HCT116 (cell line): ENCODE measurements around the gene BCAR1. TPM values are rescaled to one million over a fixed set of nuclear protein-coding genes. Genes with fewer than 3 reads are reported as not detected.

Experiments used
- ATAC-seq: fragments of 200-7000 bp; cut with Tn5 transposase; 2 replicates; pipeline ENCODE4 v1.9.1; 2020; ENCODE audit warnings: mild to moderate bottlenecking, moderate library complexity
- BruUV-seq: library from RNA; stranded (reverse); fragments of 400-500 nt; replicated peaks from 2 replicates; lab custom pipeline; 2021; lab: Mats Ljungman, UMichigan
- CTCF ChIA-PET: fragments of 300-600 bp; sonication (Branson Sonifier 250); formaldehyde crosslinking; loops from one replicate; lab custom pipeline; 2021; ENCODE audit warnings: antibody characterized with exemption; lab: Charles Lee
- POLR2A ChIA-PET: fragments of 300-600, 350-600 bp; sonication (Branson Sonifier 250); formaldehyde crosslinking; loops from one replicate; lab custom pipeline; 2021; ENCODE audit warnings: antibody characterized with exemption; lab: Charles Lee
- RAD21 ChIA-PET, 2 experiments: fragments of 300-600 bp; sonication (Branson Sonifier 250); formaldehyde crosslinking; loops; one replicate each; lab custom pipeline; 2023; ENCODE audit warnings: low total read pairs in 2 of 2; ENCODE audit not compliant: uncharacterized antibody in 2 of 2, unreplicated experiment in 2 of 2, low non-redundant PET in 1 of 2; lab: Charles Lee
- DNase-seq: peaks from one replicate; pipeline ENCODE4 v3.0.0-alpha.2; 2010; ENCODE audit warnings: low read depth, low spot score
- H2AFZ ChIP-seq: fragments of 200-600 bp; shearing (Covaris generic), sonication (generic); 2 replicates; pipeline ENCODE4 v1.6.1; 2017; ENCODE audit warnings: low read depth, mixed run types, mixed read lengths, antibody characterized with exemption, low read length; ENCODE audit not compliant: poor library complexity, severe bottlenecking
- H3K27ac ChIP-seq: 2 replicates; pipeline ENCODE4 v1.5.1; 2012; ENCODE audit warnings: low read depth, low read length
- H3K27me3 ChIP-seq: fragments of 200-600 bp; sonication (generic); 2 replicates; pipeline ENCODE4 v1.6.1; 2016; ENCODE audit warnings: mixed run types, low read length, mixed read lengths; ENCODE audit not compliant: insufficient read depth
- H3K36me3 ChIP-seq, 2 experiments: fragments of 200-500 bp in 1 of 2; fragments of 200-600 bp in 1 of 2; sonication (Bioruptor generic) in 1 of 2; sonication (generic) in 1 of 2; 2 replicates each; pipeline versions ENCODE4 v1.5.1 to v1.6.1; 2014 to 2016; ENCODE audit warnings: low read length in 2 of 2, inconsistent platforms in 1 of 2, mixed read lengths in 1 of 2, mixed run types in 1 of 2; ENCODE audit not compliant: insufficient read depth in 2 of 2, control insufficient read depth in 1 of 2
- H3K4me1 ChIP-seq, 2 experiments: fragments of 200-600 bp in 1 of 2; sonication (generic) in 1 of 2; 2 replicates each; pipeline versions ENCODE4 v1.5.1 to v1.6.1; 2012 to 2017; ENCODE audit warnings: low read length in 2 of 2, inconsistent platforms in 1 of 2, mild to moderate bottlenecking in 1 of 2, mixed read lengths in 1 of 2, mixed run types in 1 of 2, moderate library complexity in 1 of 2; ENCODE audit not compliant: insufficient read depth in 2 of 2, control insufficient read depth in 1 of 2
- H3K4me2 ChIP-seq: fragments of 200-600 bp; sonication (generic); 2 replicates; pipeline ENCODE4 v1.6.1; 2017; ENCODE audit warnings: mixed run types, low read length, mixed read lengths
- H3K4me3 ChIP-seq, 2 experiments: fragments of 200-600 bp in 1 of 2; sonication (generic) in 1 of 2; replicated peaks in 1 of 2; 2 replicates each; pipeline ENCODE4 v1.5.1; 2011 to 2016; ENCODE audit warnings: low read length in 2 of 2, control low read depth in 1 of 2, low read depth in 1 of 2, mild to moderate bottlenecking in 1 of 2, mixed read lengths in 1 of 2, mixed run types in 1 of 2
- H3K79me2 ChIP-seq: fragments of 200-600 bp; sonication (generic); 2 replicates; pipeline ENCODE4 v1.6.1; 2017; ENCODE audit warnings: mild to moderate bottlenecking, mixed run types, low read length, moderate library complexity, mixed read lengths; ENCODE audit not compliant: insufficient read depth
- H3K9ac ChIP-seq: fragments of 200-600 bp; sonication (generic); 2 replicates; pipeline ENCODE4 v1.6.1; 2016; ENCODE audit warnings: low read length, mixed read lengths
- H3K9me2 ChIP-seq: fragments of 200-600 bp; sonication (generic), shearing (Covaris generic); 2 replicates; pipeline ENCODE4 v1.6.1; 2017; ENCODE audit warnings: mixed run types, mild to moderate bottlenecking, moderate library complexity; ENCODE audit not compliant: insufficient read depth
- H3K9me3 ChIP-seq, 2 experiments: fragments of 200-500 bp in 1 of 2; fragments of 200-600 bp in 1 of 2; sonication (Bioruptor generic) in 1 of 2; sonication (generic) in 1 of 2; 2 replicates each; pipeline ENCODE4 v1.6.1; 2014 to 2017; ENCODE audit warnings: low read length in 2 of 2, mixed read lengths in 2 of 2, inconsistent platforms in 1 of 2, low read depth in 1 of 2, mild to moderate bottlenecking in 1 of 2, mixed run types in 1 of 2, moderate library complexity in 1 of 2; ENCODE audit not compliant: control insufficient read depth in 1 of 2, insufficient read depth in 1 of 2
- H4K20me1 ChIP-seq: fragments of 200-600 bp; sonication (generic), shearing (Covaris generic); 2 replicates; pipeline ENCODE4 v1.6.1; 2017; ENCODE audit warnings: mixed run types, mild to moderate bottlenecking, moderate library complexity; ENCODE audit not compliant: insufficient read depth
- CTCF ChIP-seq, 3 experiments: fragments of 200-600 bp in 1 of 3; sonication (generic) in 1 of 3; IDR thresholded peaks in 2 of 3; conservative IDR thresholded peaks in 1 of 3; 2 replicates each; pipeline ENCODE4 v1.5.1; 2012 to 2017; ENCODE audit warnings: low read depth in 2 of 3, low read length in 2 of 3, antibody characterized with exemption in 1 of 3, borderline replicate concordance in 1 of 3, control low read depth in 1 of 3, mild to moderate bottlenecking in 1 of 3, mixed read lengths in 1 of 3, mixed run types in 1 of 3, moderate library complexity in 1 of 3; ENCODE audit not compliant: insufficient read depth in 1 of 3
- ELF1 ChIP-seq: IDR thresholded peaks from 2 replicates; pipeline ENCODE4 v1.6.1; 2012; ENCODE audit warnings: low read depth, borderline replicate concordance
- FOSL1 ChIP-seq: IDR thresholded peaks from 2 replicates; pipeline ENCODE4 v1.6.1; 2012; ENCODE audit warnings: low read depth
- JUND ChIP-seq: IDR thresholded peaks from 2 replicates; pipeline ENCODE4 v1.6.1; 2012
- YY1 ChIP-seq: IDR thresholded peaks from 2 replicates; pipeline ENCODE4 v1.6.1; 2011; ENCODE audit warnings: low read length, low read depth, moderate library complexity, mild to moderate bottlenecking; ENCODE audit not compliant: insufficient replicate concordance; ENCODE audit errors: extremely low read depth
- ZBTB33 ChIP-seq: IDR thresholded peaks from 2 replicates; pipeline ENCODE4 v1.6.1; 2011; ENCODE audit warnings: mild to moderate bottlenecking, low read length, moderate library complexity; ENCODE audit not compliant: insufficient replicate concordance; ENCODE audit errors: extremely low read depth
- intact Hi-C: fragments of 100-400 bp; cut with micrococcal nuclease; formaldehyde crosslinking; loops from 2 replicates; pipeline ENCODE4 v1.10.0; 2022
- total RNA-seq: library from RNA; stranded (reverse); gene quantifications from one replicate; pipeline ENCODE4 v1.2.1, GENCODE V29; 2021; ENCODE audit not compliant: unreplicated experiment

Gene BCAR1
- total RNA-seq, 1 experiment from 2014 or later: 49.6 TPM

DNA sequence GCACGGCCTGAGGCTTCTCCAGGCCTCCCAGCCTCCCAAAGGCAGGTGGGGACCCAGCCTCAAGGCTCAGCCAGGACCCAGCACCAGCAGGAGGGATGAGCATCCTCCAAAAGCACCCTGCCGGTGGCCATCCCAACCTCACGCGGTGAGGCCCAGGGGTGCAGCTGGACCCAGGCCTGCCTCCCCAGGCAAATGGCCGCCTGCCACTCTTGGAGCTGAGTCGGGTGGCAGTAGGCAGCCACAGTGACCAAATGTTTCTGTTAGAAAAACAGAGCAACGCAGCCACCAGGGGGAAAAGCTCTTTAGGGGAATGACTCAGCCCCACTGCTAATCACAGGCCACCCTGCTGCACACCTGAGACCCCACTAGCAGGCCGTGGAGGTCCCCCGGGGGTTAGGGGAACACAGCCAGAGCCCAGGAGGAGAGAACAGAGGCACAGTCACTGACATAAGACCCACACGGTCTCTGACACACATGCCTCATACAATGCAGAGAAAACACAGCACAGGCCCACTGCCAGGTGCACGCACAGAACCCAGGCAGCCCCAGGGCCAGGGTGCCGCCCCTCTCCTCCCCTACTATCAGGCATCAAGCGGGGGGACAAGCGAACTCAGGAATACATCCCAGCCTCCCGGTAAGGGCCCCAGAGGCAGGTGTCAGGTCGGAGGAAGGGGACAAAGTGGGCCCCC is 12.4 kb downstream of the BCAR1 start:
- H3K4me3 ChIP-seq: no peak overlapping the region
- H3K9me3 ChIP-seq: no peaks in the 10 kb centered on the region
- H3K27me3 ChIP-seq: no peaks in the 10 kb centered on the region
- intact Hi-C loops: no loop called here
- RAD21 ChIA-PET: interaction anchor here in 1 of 2 experiments (0.7 kb wide), 1 partner anchor 279 kb away, joined by 3 read pairs; no protein-coding TSS in a partner anchor
- H3K9ac ChIP-seq: no peak overlapping the region; the same call in 1 of the 2 replicates
- no TSS peak for BruUV-seq
- CTCF ChIA-PET: no interaction called here
- H3K4me1 ChIP-seq: peaks cover 28 to 38% of the 10 kb centered on the region in 2 experiments
- peak overlapping the region; percentile 32; the same call in 1 of the 2 replicates for H3K4me2 ChIP-seq
- POLR2A ChIA-PET: no interaction called here
- H3K9me2 ChIP-seq: no peaks in the 10 kb centered on the region
- TF ChIP-seq JUND (no peak), FOSL1 (no peak), CTCF (IDR thresholded peaks at IDR 0.05 in 2 of 3, conservative IDR thresholded peaks at IDR 0.05 in 1 of 3; ENCODE audit: borderline replicate concordance in 1 of 3, insufficient read depth in 1 of 3, low read depth in 2 of 3, low read length in 2 of 3) (peak in 1 of 3 experiments; percentile 22; a peak in 1 of 6 replicates), ZBTB33 (no peak), YY1 (no peak), ELF1 (no peak)
- DNase-seq (no peak), ATAC-seq (peak; percentile 24; the same call in 1 of the 2 replicates)
- no peak overlapping the region for H2AFZ ChIP-seq
- H3K79me2 ChIP-seq: peaks cover 53% of the 10 kb centered on the region
- no peaks in the 10 kb centered on the region for H4K20me1 ChIP-seq
- peak overlapping the region; percentile 51; the same call in 1 of the 2 replicates for H3K27ac ChIP-seq
- peaks cover 6 to 32% of the 10 kb centered on the region in 2 experiments; a peak in 3 of 4 replicates for H3K36me3 ChIP-seq
